Measurements from ENCODE around the gene TIMM50.
"Not testable (repeated sequence)": the region's sequence is repeated elsewhere in the genome, so short reads cannot be mapped to it uniquely, and the experiment has no call there.

TIMM50 gene

DNA sequence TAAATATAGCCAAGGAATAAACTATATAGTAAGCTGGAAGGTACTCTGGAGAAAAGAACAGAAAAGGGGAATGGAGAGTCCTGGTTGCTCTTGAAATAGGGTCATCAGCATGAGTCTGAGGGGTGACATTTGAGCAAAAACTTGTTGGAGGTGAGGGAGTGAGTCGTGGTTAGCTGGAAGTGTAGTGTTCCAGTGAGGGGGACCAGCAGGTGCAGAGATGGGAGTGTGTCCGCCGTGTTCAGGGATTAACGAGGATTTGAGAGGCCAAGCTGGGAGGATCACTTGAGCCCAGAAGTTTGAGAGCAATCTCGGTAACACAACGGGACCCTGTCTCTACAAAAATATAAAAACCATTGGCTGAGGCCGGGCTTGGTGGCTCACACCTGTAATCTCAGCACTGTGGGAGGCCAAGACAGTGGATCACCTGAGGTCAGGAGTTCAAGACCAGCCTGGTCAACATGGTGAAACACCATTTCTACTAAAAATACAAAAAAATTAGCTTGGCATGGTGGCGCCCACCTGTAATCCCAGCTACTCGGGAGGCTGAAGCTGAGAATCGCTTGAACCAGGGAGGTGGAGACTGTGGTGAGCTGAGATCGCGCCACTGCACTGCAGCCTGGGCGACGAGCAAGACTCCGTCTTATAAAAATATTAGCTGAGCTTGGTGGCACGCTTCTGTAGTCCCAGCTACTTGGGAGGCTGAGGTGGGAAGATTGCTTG is 34.1 kb upstream of the TIMM50 start:
- H3K27me3 ChIP-seq (ENCODE audit: insufficient read depth, low read length), result no peaks in the 10 kb centered on the region
- H3K9me3 ChIP-seq (ENCODE audit: insufficient read depth, low read depth, low read length), result no peaks in the 10 kb centered on the region
- H3K4me3 ChIP-seq (ENCODE audit: low read length), result peak overlapping the region; percentile 88
- no peak overlapping the region for H3K27ac ChIP-seq (ENCODE audit: low read length)
- peak overlapping the region; percentile 94; the same call in 1 of the 2 replicates for H3K9ac ChIP-seq (ENCODE audit: low read depth, low read length)
- peaks cover 23% of the 10 kb centered on the region for H3K36me3 ChIP-seq (ENCODE audit: insufficient read depth, low read depth, low read length)
- H3K4me1 ChIP-seq (ENCODE audit: insufficient read depth, low read length), result 0 out of 2 replicates have a peak, but pooled peaks cover 4% of the 10 kb centered on the region

DNA sequence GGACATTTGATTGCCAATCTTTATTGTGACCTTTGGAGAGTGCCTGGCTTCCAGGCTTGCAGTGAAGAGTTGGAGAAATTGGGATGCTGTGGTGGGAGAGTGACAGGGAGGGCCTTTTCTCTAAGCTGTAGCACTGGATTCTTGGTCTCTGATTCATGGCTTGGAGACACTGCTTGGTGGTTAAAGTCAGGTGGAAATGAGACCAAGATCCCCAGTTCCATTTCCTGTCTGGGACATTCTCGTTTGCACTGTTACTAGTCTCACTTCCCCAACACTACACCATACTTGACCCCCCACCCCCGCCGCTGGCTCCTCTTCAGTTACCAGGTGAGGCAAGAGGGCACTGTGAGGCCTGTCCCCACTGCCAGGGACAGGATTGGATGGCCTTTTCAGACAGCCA is 32.4 kb upstream of the TIMM50 start:
- Histone ChIP-seq H3K36me3 (ENCODE audit: insufficient read depth, low read depth, low read length) (peaks cover 40% of the 10 kb centered on the region), H3K4me3 (ENCODE audit: low read length) (no peak overlapping the region), H3K27ac (ENCODE audit: low read length) (no peak overlapping the region), H3K27me3 (ENCODE audit: insufficient read depth, low read length) (no peaks in the 10 kb centered on the region), H3K4me1 (ENCODE audit: insufficient read depth, low read length) (0 out of 2 replicates have a peak, but pooled peaks cover 4% of the 10 kb centered on the region), H3K9ac (ENCODE audit: low read depth, low read length) (peak overlapping the region; percentile 27; the same call in 1 of the 2 replicates), H3K9me3 (ENCODE audit: insufficient read depth, low read depth, low read length) (no peaks in the 10 kb centered on the region)

GRCh38 chr19:39449116-39449797 is 31.4 kb upstream of the TIMM50 start:
- H3K4me3 ChIP-seq (ENCODE audit: low read length), result no peak overlapping the region

GRCh38 chr19:39451257-39451656 is 29.4 kb upstream of the TIMM50 start:
- not testable (repeated sequence) for H3K27ac ChIP-seq (ENCODE audit: low read length); H3K9ac ChIP-seq (ENCODE audit: low read depth, low read length); H3K4me1 ChIP-seq (ENCODE audit: insufficient read depth, low read length); H3K9me3 ChIP-seq (ENCODE audit: insufficient read depth, low read depth, low read length); H3K4me3 ChIP-seq (ENCODE audit: low read length); H3K27me3 ChIP-seq (ENCODE audit: insufficient read depth, low read length)
- H3K36me3 ChIP-seq (ENCODE audit: insufficient read depth, low read depth, low read length), result peaks cover 56% of the 10 kb centered on the region

More at GRCh38 chr19:39449116-39449797, 31.4 kb upstream of the TIMM50 start:
- Histone ChIP-seq H3K4me1 (ENCODE audit: insufficient read depth, low read length) (0 out of 2 replicates have a peak, but pooled peaks cover 4% of the 10 kb centered on the region), H3K27me3 (ENCODE audit: insufficient read depth, low read length) (no peaks in the 10 kb centered on the region), H3K36me3 (ENCODE audit: insufficient read depth, low read depth, low read length) (peaks cover 49% of the 10 kb centered on the region), H3K9me3 (ENCODE audit: insufficient read depth, low read depth, low read length) (no peaks in the 10 kb centered on the region), H3K27ac (ENCODE audit: low read length) (no peak overlapping the region), H3K9ac (ENCODE audit: low read depth, low read length) (no peak overlapping the region)

DNA sequence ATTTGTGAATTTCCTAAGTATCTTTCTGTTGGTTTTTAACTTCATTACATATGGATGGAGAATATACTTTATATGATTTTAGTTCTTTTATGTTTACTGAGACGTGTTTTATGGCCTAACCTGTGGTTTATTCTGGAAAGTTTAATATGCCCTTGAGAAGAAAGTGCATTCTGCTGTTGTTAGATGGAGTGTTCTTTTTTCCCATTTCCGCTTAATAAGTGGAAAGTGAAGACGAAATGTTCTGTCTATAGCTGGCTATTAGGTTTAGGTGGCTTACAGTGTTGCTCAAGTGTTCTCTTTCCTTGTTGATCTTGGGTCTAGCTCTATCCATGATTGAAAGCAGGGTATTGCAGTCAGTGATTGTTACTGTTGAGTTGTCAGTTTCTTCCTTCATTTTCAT is 17.2 kb upstream of the TIMM50 start:
- Histone ChIP-seq H3K4me1 (ENCODE audit: insufficient read depth, low read length) (no peaks in the 10 kb centered on the region), H3K9ac (ENCODE audit: low read depth, low read length) (no peak overlapping the region), H3K4me3 (ENCODE audit: low read length) (no peak overlapping the region), H3K27ac (ENCODE audit: low read length) (no peak overlapping the region), H3K36me3 (ENCODE audit: insufficient read depth, low read depth, low read length) (peaks cover 83% of the 10 kb centered on the region), H3K27me3 (ENCODE audit: insufficient read depth, low read length) (no peaks in the 10 kb centered on the region), H3K9me3 (ENCODE audit: insufficient read depth, low read depth, low read length) (no peaks in the 10 kb centered on the region)

GRCh38 chr19:39465956-39466747 is 14.5 kb upstream of the TIMM50 start:
- no peak overlapping the region for H3K27ac ChIP-seq (ENCODE audit: low read length)
- no peak overlapping the region for H3K4me3 ChIP-seq (ENCODE audit: low read length)
- H3K27me3 ChIP-seq (ENCODE audit: insufficient read depth, low read length), result no peaks in the 10 kb centered on the region
- H3K36me3 ChIP-seq (ENCODE audit: insufficient read depth, low read depth, low read length), result peaks cover 83% of the 10 kb centered on the region
- no peaks in the 10 kb centered on the region for H3K9me3 ChIP-seq (ENCODE audit: insufficient read depth, low read depth, low read length)
- no peak overlapping the region for H3K9ac ChIP-seq (ENCODE audit: low read depth, low read length)
- no peaks in the 10 kb centered on the region for H3K4me1 ChIP-seq (ENCODE audit: insufficient read depth, low read length)

GRCh38 chr19:39467941-39468340 is 12.7 kb upstream of the TIMM50 start:
- Histone ChIP-seq H3K4me1 (ENCODE audit: insufficient read depth, low read length) (no peaks in the 10 kb centered on the region), H3K36me3 (ENCODE audit: insufficient read depth, low read depth, low read length) (peaks cover 91% of the 10 kb centered on the region), H3K27ac (ENCODE audit: low read length) (no peak overlapping the region), H3K4me3 (ENCODE audit: low read length) (no peak overlapping the region), H3K9ac (ENCODE audit: low read depth, low read length) (no peak overlapping the region), H3K27me3 (ENCODE audit: insufficient read depth, low read length) (no peaks in the 10 kb centered on the region), H3K9me3 (ENCODE audit: insufficient read depth, low read depth, low read length) (no peaks in the 10 kb centered on the region)

GRCh38 chr19:39469036-39469435 is 11.6 kb upstream of the TIMM50 start:
- Histone ChIP-seq H3K36me3 (ENCODE audit: insufficient read depth, low read depth, low read length) (peaks cover 93% of the 10 kb centered on the region), H3K27ac (ENCODE audit: low read length) (no peak overlapping the region), H3K9ac (ENCODE audit: low read depth, low read length) (no peak overlapping the region), H3K4me3 (ENCODE audit: low read length) (no peak overlapping the region), H3K27me3 (ENCODE audit: insufficient read depth, low read length) (no peaks in the 10 kb centered on the region), H3K9me3 (ENCODE audit: insufficient read depth, low read depth, low read length) (no peaks in the 10 kb centered on the region), H3K4me1 (ENCODE audit: insufficient read depth, low read length) (no peaks in the 10 kb centered on the region)

DNA sequence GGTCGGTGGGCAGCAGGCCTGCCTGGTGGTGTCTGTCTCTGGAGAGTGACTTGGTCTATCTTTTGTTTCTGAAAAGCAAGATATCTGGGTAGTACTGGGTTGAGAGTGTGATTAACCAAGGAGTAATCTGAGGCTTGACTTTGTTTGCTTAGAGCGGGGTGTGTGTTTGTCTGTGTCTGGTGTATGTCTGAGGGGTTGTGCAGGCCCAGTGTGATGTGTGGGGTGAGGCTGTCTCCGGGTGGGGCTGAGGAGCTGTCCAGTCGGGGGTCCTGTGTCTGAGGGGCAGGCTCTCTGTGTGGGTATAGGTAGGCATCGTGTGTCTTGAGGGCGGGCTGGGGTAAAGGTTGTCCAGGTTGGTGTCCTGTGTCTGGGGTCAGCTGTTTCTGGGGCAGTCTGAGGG is 11.1 kb upstream of the TIMM50 start:
- H3K9ac ChIP-seq (ENCODE audit: low read depth, low read length), result no peak overlapping the region
- H3K27ac ChIP-seq (ENCODE audit: low read length), result no peak overlapping the region
- no peak overlapping the region for H3K4me3 ChIP-seq (ENCODE audit: low read length)
- H3K9me3 ChIP-seq (ENCODE audit: insufficient read depth, low read depth, low read length), result no peaks in the 10 kb centered on the region
- no peaks in the 10 kb centered on the region for H3K27me3 ChIP-seq (ENCODE audit: insufficient read depth, low read length)
- no peaks in the 10 kb centered on the region for H3K4me1 ChIP-seq (ENCODE audit: insufficient read depth, low read length)
- peaks cover 96% of the 10 kb centered on the region for H3K36me3 ChIP-seq (ENCODE audit: insufficient read depth, low read depth, low read length)

DNA sequence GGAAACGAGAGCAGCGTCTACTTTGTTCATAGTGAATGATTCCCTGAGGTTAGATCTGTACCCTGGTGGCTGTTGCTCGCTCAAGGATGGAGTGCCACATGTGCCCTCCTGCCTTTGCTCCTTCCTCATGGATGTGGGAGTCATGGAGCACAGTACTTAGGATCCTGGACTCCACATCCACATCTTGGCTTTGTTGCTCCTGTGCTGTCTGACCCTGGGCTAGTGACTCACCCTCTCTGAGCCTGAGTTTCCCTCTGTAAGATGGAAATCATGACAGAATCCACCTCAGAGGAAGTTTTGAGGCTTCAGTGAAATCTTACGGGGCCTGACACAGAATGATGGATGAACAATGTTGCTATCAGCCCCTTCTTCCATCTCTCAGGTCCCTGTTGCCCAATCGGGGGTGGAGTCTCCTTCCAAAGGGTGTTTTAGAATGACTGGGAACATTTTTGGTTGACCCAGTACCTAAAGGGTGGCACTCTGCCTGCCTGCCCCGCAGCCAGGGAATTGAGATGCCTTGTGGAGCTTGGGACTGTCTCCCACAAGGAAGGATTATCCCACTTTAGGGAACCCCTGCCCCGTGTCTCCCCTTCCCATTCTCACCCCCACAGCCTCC is 9.8 kb upstream of the TIMM50 start:
- H3K4me3 ChIP-seq (ENCODE audit: low read length), result no peak overlapping the region
- H3K9ac ChIP-seq (ENCODE audit: low read depth, low read length), result no peak overlapping the region
- H3K27ac ChIP-seq (ENCODE audit: low read length), result no peak overlapping the region
- no peaks in the 10 kb centered on the region for H3K9me3 ChIP-seq (ENCODE audit: insufficient read depth, low read depth, low read length)
- H3K4me1 ChIP-seq (ENCODE audit: insufficient read depth, low read length), result no peaks in the 10 kb centered on the region
- H3K36me3 ChIP-seq (ENCODE audit: insufficient read depth, low read depth, low read length), result peaks cover 92% of the 10 kb centered on the region
- H3K27me3 ChIP-seq (ENCODE audit: insufficient read depth, low read length), result no peaks in the 10 kb centered on the region

DNA sequence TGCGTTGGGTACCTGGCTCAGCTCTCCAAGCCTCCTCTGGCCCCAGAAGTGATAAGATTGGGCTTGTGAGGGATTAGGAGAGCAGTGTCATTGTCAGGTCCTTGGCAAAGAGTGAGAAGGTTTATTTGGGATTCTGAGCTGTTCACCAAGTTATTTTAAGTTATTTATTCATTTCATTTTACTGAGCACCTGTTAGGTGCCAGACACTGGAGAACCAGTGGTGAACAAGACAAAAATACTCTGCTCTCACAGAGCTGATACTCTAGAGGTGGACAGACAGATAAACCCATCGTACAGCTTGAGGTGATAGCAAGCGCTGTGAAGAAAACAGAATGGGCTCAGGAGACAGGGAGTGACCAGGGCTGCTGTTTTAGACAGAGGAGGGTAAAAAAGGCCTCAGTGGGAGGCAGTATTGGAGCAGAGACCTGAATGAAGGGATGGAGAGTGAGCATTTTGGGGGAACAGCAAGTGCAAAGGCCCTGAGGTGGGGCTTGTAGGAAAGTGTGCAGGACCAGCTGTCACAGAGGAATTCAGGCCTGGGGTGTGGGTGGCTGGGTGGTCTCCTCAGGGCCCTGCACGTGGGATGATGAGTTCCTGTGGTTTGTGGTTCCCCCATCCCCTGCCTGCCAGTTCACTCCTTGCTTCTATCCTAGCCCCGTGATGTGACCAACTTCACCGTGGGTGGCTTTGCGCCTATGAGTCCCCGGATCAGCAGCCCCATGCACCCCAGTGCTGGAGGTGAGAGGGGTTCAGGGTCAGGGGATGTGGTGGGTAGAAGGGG is 8.7 kb upstream of the TIMM50 start:
- no peak overlapping the region for H3K27ac ChIP-seq (ENCODE audit: low read length)
- H3K36me3 ChIP-seq (ENCODE audit: insufficient read depth, low read depth, low read length), result peaks cover 93% of the 10 kb centered on the region
- H3K4me1 ChIP-seq (ENCODE audit: insufficient read depth, low read length), result no peaks in the 10 kb centered on the region
- H3K9me3 ChIP-seq (ENCODE audit: insufficient read depth, low read depth, low read length), result no peaks in the 10 kb centered on the region
- no peaks in the 10 kb centered on the region for H3K27me3 ChIP-seq (ENCODE audit: insufficient read depth, low read length)
- no peak overlapping the region for H3K9ac ChIP-seq (ENCODE audit: low read depth, low read length)
- H3K4me3 ChIP-seq (ENCODE audit: low read length), result no peak overlapping the region

All from iPS-20b (cell line).